GM12892 (cell line): ENCODE data around the gene HNRNPA2B1.
"Not testable (repeated sequence)": the region's sequence is repeated elsewhere in the genome, so short reads cannot be mapped to it uniquely, and the experiment has no call there.

Source experiments
- DNase-seq: peaks from one replicate; pipeline ENCODE4 v3.0.0; 2011; ENCODE audit not compliant: insufficient read length
- FAIRE-seq: peaks from 2 replicates; lab custom pipeline; 2011; peaks lifted over from hg19 to GRCh38; lab: Jason Lieb, UNC
- POLR2A ChIP-seq: IDR thresholded peaks from 2 replicates; pipeline ENCODE4 v1.6.1; 2011; ENCODE audit warnings: low read depth, low read length, control low read depth
- POLR2AphosphoS5 ChIP-seq: IDR thresholded peaks from 2 replicates; pipeline ENCODE4 v1.6.1; 2011; ENCODE audit warnings: low read depth, low read length, control low read depth
- TAF1 ChIP-seq: IDR thresholded peaks from 2 replicates; pipeline ENCODE4 v1.6.1; 2011; ENCODE audit warnings: low read depth, mild to moderate bottlenecking, control low read depth, low read length, borderline replicate concordance

HNRNPA2B1 gene

DNA sequence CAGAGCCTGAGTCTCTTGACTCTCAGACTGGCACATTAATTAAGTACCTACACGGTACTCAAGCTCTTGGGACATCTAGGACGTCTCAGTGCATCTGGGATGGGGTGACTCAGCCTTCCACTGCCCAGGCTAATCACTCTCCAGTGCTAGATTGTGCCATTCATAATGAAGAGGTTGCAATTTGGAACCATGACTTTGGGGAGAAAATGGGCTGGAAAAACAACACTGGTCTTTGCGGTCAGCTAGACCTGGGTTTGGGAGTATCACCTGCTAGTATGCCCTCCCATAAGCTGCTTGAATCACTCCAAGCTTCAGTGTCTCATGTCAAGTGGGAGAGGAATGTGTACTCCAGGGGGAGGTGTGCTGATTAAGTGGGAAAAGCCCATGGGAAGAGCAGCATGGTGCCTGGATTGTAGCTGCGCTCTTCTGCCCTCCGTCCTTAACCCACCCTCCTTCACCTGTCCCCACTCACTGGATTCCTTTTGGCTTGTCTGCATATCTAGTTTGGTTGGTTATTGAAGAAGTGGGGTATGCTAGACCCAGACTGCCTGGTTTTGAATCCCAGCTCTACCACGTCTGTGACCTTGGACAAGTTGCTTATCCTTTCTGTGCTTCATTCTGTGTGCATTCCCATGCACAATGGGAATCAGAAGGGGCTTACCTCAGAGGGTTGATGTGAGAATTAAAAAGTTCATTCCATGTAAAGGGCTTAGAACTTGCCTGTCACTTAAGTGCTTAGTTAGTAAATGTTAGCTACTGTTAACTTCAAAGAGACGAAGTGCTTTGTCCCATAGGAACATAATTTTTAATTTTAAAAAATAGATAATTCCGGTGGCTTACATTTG lies 44.8 kb downstream of the HNRNPA2B1 start:
- FAIRE-seq = no peak
- TF ChIP-seq TAF1 (no peak), POLR2A (no peak), POLR2AphosphoS5 (no peak)
- no peak for DNase-seq

DNA sequence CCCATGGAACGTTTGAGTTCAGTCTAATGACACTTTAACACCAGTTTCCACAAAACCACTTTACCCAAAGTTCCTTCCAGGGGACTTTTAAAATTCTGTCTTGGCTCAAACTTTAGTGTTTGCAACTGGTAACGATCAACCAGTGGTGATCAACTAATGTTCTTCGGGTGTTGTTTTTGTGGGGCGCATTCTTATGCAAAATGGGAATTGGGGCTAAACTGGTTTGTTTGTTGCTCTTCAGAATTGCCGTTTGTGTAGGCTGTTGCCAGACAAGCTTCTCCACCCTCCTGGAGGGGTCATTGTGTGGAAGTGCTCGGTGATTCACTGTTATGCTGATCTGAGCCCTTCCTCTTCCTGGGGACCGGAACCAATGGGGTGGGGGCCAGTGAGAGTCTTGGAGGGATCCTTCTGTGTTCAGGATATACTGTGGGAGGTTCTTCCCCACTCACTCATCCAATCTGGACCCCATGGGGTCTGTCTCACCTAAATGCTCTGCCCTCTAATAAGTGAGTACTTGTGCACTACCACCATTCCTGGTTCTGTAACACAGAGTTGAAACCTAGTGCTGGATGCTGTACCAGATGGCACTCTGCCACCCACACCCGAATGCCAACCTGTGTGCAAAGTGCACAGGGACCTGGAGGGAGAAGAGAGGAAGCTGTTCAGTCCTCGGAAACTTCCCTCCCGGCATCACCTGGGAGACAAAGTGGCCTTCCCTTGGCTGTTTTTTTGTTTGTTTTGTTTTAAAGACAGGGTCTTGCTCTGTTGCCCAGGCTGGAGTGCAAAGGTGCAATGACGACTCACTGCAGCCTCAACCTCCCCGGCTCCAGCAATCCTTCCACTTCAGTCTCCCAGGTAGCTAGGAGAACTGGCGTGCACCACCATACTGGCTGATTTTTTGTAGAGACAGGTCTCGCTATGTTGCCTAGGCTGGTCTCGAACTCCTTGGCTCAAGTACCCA lies 46.4 kb downstream of the HNRNPA2B1 start:
- FAIRE-seq (no peak), DNase-seq (no peak)
- TF ChIP-seq TAF1 (no peak), POLR2AphosphoS5 (no peak), POLR2A (no peak)

DNA sequence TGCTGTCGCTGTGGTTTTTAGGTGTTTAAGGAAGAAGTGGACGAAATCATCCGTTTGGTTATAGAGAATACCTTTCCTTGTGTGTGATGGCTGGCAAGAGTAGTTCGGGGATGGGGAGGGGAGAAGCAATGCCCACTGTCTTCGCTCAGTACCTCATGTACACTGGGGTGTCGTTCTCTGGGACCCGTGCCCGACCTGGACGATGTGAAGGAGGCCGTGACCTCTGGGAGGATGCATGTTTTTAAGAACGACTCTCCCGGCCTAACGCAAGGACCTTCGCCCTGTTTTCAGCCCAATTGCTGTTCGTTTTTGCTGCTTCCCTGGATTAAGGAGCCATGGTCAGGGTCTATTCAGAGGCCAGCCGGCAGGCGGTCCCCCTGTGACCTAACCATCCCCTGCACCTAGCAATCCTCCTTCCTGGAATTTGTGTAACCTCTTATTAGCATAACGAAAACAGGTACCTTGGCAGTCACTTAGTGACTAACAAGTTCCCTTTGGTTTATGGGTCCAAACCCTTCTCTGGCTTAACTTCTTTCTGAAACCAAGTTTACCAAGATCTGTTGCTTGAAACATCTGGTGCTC lies 47.2 kb downstream of the HNRNPA2B1 start:
- TF ChIP-seq POLR2AphosphoS5 = no peak
- TF ChIP-seq TAF1 = no peak
- no peak for TF ChIP-seq POLR2A
- FAIRE-seq = peak; percentile 30
- no peak for DNase-seq

DNA sequence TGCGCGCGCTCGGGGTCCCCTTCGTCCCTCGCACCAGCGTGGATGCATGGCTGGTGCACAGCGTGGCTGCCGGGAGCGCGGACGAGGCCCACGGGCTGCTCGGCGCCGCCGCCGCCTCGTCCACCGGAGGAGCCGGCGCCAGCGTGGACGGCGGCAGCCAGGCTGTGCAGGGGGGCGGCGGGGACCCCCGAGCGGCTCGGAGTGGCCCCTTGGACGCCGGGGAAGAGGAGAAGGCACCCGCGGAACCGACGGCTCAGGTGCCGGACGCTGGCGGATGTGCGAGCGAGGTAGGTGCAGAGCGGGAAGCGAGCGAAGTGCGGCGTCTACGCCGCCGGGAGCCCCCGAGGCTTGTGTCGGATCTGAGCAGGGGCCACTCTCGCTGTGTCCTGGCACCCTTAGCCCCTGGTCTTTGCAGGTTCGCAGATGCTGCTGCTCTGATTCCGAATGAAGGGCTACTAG lies 47.7 kb downstream of the HNRNPA2B1 start:
- DNase-seq, FAIRE-seq: not testable (repeated sequence)

DNA sequence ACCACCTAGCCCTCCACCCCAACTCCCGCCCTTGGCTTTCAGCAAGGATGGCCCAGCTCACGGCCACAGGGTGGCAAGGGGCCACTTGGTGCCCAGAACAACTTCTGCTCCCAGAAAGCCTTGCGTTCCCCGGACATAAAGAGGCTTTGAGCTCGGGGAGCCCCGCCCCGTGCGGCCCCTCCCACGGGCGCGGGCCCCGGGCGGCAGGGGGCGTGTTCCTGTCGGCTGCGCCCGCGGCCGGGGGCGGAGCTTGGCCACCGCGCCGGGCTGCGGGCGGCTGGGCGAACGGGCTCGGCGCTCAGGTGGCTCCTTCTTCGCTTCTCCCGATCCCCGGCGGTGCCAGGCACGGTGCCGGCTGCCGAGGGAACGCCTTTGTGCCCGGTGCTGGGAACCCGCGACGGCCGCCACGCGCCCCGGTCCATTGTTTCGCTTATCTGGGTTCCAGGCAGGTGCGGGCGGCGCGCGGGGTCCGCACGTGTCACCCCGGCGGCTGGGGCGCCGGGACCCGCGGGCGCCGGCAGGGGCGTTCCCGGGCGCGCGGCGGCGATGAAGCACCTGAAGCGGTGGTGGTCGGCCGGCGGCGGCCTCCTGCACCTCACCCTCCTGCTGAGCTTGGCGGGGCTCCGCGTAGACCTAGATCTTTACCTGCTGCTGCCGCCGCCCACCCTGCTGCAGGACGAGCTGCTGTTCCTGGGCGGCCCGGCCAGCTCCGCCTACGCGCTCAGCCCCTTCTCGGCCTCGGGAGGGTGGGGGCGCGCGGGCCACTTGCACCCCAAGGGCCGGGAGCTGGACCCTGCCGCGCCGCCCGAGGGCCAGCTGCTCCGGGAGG lies 48.4 kb downstream of the HNRNPA2B1 start, which contains the start of gene NFE2L3:
Gene NFE2L3, plus strand, starts transcription at position 246 of the 829 bp plus-strand sequence. Its CDS starts 301 bp downstream, at position 547.
- TF ChIP-seq POLR2AphosphoS5 (peak; percentile 47), TAF1 (peak; percentile 48; the same call in 1 of the 2 replicates), POLR2A (peak; percentile 71)
- FAIRE-seq (peak; percentile 94), DNase-seq (peak; percentile 76)

DNA sequence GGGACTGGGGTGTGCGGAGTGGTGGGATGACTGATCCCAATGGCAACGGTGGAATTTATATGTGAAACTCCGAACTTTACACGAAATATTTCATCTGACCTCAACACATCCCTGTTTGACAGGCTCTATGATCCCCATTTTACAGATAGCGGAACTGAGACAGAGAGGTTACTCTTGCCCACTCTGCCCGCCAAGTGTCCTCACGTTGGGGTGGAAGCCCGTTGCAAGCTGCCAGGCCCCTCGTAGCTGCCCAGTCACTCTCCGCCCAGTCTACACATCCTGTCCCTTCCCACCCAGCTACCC lies 48.9 kb downstream of the HNRNPA2B1 start:
- FAIRE-seq = peak; percentile 5
- TF ChIP-seq POLR2A = no peak
- TF ChIP-seq POLR2AphosphoS5 = no peak
- no peak for TF ChIP-seq TAF1
- DNase-seq = no peak

DNA sequence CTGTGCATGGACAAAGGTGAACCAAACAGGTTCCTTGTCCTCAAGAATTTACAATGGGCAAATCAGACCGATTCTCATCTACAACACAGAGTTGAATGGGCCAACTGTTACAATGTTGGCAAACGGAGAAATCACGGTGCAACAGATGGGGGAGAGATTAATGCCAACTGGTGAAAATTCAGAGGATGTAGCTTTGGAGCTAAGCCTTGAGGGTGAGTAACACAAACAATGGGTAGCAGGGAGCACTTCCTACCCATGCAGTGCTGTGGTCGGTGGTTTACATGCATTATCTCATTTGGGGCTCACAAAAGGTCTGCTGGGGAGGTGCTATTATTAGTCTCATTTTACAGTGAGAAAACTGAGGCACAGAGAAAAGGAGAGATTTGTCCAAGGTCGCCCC lies 49.5 kb downstream of the HNRNPA2B1 start:
- DNase-seq = no peak
- TF ChIP-seq POLR2AphosphoS5 (no peak), TAF1 (no peak), POLR2A (no peak)
- FAIRE-seq = peak; percentile 33

DNA sequence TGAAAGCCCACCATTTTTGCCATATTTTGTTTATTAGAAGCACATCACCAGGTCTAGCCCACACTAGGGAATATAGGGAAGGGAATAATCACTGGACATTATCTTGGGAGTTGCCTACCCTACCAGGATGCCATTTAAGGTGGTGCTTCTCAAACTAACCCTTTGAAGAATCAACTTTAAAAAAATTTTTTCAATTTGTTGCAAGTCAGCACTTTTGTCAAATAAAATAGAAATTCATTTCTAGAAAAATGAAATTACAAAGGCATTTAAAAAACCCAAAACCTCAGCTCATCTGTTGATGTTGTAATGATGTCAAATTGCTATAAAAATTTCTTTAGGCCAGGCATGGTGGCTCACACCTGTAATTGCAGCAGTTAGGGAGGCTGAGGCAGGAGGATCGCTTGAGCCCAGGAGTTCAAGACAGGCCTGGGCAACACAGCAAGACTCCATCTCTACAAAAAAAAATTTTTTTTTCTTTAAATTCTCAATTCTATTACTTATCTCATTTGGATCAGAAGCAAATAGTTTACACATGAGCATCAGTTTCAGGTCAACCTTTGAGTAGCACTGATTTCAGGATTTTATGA lies 51.1 kb downstream of the HNRNPA2B1 start:
- no peak for TF ChIP-seq POLR2AphosphoS5
- FAIRE-seq = no peak
- DNase-seq = no peak

DNA sequence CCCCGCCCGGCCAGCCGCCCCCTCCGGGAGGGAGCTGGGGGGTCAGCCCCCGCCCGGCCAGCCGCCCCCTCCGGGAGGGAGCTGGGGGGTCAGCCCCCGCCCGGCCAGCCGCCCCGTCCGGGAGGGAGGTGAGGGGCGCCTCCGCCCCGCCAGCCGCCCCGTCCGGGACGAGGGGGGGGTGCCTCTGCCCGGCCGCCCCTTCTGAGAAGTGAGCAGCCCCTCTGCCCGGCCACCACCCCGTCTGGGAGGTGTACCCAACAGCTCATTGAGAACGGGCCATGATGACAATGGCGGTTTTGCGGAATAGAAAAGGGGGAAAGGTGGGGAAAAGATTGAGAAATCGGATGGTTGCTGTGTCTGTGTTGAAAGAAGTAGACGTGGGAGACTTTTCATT lies 52.2 kb downstream of the HNRNPA2B1 start:
- FAIRE-seq = not testable (repeated sequence)

DNA sequence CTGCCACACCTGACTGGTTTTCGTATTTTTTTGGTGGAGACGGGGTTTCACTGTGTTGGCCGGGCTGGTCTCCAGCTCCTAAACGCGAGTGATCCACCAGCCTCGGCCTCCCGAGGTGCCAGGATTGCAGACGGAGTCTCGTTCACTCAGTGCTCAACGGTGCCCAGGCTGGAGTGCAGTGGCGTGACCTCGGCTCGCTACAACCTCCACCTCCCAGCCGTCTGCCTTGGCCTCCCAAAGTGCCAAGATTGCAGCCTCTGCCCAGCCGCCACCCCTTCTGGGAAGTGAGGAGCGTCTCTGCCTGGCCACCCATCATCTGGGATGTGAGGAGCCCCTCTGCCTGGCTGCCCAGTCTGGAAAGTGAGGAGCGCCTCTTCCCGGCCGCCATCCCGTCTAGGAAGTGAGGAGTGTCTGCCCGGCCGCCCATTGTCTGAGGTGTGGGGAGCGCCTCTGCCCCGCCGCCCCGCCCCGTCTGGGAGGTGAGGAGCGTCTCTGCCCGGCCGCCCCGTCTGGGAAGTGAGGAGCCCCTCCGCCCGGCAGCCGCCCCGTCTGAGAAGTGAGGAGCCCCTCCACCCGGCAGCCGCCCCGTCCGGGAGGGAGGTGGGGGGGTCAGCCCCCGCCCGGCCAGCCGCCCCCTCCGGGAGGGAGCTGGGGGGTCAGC lies 52.8 kb downstream of the HNRNPA2B1 start:
- DNase-seq, FAIRE-seq: not testable (repeated sequence)

More for the DNA sequence above, 52.2 kb downstream of the HNRNPA2B1 start:
- not testable (repeated sequence) for DNase-seq
